Effector CD8-positive, alpha-beta T cell (primary cell): ENCODE measurements around the gene IL16.
"Not testable (repeated sequence)": the region's sequence is repeated elsewhere in the genome, so short reads cannot be mapped to it uniquely, and the experiment has no call there.

Source experiments
- DNase-seq: peaks from one replicate; lab custom pipeline; 2025; lab: John Stamatoyannopoulos, UW

IL16 gene

DNA sequence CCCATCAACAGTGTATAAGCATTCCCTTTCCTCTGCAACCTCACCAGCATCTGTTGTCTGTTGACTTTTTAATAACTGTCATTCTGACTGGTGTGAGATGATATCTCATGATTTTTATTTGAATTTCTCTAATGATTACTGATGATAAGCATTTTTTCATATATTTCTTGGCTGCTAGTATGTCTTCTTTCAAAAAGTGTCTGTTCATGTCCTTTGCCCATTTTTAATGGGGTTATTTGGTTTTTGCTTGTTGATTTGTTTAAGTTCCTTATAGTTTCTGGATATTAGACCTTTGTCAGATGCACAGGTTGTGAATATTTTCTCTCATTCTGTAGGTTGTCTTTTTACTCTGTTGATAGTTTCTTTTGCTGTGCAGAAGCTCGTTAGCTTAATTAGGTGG, 11.3 kb downstream of the IL16 start:
- not testable (repeated sequence) for DNase-seq

DNA sequence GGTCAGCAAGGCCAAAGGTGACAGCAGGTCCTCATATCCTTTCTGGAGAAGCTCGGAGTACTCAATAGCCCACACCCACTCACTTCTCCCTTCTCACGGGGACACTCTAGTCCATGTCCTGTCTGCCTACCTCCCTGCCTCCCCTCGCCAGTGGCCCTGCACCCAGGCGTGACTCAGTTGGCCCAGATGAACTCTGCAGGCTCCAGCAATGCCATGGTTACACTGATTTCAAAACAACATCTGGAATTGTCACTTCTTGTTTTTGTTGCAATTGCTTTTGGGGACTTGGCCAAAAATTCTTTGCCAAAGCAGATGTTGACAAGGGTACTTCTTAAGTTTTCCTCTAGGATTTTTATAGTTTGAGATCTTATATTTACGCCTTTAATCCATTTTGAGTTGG, 13.0 kb downstream of the IL16 start:
- no peak for DNase-seq

GRCh38 chr15:81211376-81211775, 14.7 kb downstream of the IL16 start:
- DNase-seq: no peak

GRCh38 chr15:81213982-81214381, 17.3 kb downstream of the IL16 start:
- no peak for DNase-seq

DNA sequence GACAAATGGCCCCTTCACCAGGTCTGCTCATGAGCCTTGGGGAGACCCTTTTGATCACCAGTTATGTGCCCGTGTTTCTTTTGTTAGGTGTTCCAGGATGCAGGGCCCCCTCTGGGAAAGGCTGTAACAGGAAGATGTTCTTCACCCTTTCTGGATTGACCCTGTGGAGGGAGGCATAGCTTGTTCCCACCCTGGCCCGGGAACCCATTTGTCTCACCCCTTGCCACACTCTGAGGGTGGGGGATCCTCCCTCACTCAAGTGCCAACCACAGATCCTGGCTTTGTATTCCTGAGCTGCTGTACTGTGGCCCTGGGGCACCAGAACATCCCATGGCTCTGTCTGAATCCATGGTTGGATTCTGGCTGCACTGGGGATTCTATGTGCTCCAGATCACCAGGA, 18.9 kb downstream of the IL16 start:
- DNase-seq: no peak

- no peak for DNase-seq
These were observed 19.3 kb downstream of the IL16 start for GRCh38 chr15:81215983-81216382.

DNA sequence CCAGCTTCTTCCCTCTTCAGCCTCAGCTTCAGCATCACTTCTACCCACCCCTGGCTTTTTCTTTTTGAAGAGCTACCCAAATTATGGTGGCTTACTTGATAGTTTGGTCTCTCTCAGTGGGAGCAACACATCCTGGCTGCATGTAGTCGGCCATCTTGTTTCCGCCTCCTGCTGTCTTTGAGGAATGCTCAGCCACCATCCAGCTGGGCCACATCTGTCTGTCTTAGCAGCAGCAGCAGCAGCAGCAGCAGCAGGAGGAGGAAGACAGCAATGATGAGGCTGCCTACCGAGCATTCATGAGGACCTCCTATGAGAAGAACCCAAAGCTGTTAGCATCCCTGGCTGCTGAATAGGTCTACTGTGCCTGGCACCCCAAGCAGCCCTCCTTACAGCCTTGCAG, 19.7 kb downstream of the IL16 start:
- DNase-seq: no peak

DNA sequence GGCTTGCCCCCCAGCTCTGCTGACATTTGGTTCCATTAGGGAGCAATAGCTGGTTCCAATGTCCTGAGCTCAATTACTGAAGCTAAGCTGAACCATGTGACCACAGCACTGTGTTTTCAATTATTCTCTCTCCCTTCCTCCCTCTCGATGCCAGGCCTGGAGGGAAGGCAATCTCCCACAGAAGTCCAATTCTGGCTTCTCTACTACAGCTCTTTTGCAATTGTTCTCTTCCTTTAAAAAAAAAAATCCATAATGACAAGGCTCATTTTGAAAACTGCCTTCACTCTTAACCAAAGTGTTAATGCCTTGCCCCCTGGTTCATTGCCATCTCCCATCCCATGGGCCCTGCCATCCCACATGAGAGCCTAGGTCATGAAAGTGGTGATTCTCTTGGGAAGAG, 24.8 kb downstream of the IL16 start:
- DNase-seq: no peak

GRCh38 chr15:81222007-81222406, 25.3 kb downstream of the IL16 start:
- DNase-seq: no peak

GRCh38 chr15:81223346-81223971, 26.8 kb downstream of the IL16 start:
- DNase-seq: no peak

- DNase-seq: no peak
These were observed 27.6 kb downstream of the IL16 start for GRCh38 chr15:81224232-81224631.

- no peak for DNase-seq
These were observed 28.5 kb downstream of the IL16 start for GRCh38 chr15:81225161-81225671.

DNA sequence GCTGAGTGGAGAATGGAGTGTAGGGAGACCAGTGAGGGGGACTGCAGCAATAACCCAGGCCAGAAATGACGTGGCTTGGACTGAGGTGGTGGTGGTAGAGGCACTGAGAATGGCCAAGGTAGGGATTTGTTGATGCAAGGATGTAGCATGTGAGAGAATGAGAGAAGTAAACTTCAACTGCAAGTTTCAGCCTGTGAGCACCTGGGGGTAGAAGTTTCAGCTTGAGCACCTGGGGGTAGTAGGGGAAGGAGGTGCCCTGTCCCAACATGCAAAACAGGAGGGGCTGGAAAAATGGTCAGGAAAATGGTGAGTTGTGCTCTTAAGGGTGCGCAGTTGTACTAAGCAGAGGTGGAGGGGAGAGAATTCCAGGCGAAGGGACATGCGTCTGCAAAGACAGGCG, 31.0 kb downstream of the IL16 start:
- no peak for DNase-seq

DNA sequence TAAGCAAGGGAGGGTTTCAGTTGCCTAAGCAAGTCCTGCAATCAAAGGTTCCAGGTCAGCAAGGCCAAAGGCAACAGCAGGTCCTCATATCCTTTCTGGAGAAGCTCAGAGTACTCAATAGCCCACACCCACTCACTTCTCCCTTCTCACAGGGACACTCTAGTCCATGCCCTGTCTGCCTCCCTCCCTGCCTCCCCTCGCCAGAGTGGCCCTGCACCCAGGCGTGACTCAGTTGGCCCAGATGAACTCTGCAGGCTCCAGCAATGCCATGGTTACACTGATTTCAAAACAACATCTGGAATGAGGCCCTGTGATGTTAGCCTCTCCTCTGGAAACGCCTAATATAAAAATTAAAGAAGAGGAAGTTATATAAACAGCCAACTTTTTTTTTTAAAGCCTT, 32.9 kb downstream of the IL16 start:
- no peak for DNase-seq

- DNase-seq: no peak
These were observed 38.8 kb downstream of the IL16 start for GRCh38 chr15:81235276-81236123.

GRCh38 chr15:81239190-81239589, 42.5 kb downstream of the IL16 start:
- DNase-seq: no peak

GRCh38 chr15:81242778-81243177, 46.1 kb downstream of the IL16 start:
- no peak for DNase-seq

DNA sequence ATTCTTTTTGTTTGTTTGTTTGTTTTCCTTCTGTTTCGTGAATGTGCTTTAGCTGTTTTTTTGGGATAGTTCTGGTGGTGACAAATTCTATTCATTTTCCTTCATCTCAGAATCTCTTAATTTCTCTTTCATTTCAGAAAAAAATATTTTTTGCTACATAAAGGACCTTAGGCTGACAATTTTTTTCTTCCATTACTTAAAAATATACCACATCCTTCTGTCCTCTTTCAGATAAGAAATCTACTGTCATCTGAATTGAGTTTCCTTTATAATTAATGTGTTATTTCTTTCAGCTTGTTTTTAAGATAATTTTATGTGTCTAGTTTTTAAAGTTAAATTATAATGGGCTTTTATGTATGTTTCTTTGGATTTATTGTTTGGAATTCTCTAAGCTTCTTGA, 47.6 kb downstream of the IL16 start:
- DNase-seq: no peak

GRCh38 chr15:81253846-81254245, 57.2 kb downstream of the IL16 start:
- no peak for DNase-seq

DNA sequence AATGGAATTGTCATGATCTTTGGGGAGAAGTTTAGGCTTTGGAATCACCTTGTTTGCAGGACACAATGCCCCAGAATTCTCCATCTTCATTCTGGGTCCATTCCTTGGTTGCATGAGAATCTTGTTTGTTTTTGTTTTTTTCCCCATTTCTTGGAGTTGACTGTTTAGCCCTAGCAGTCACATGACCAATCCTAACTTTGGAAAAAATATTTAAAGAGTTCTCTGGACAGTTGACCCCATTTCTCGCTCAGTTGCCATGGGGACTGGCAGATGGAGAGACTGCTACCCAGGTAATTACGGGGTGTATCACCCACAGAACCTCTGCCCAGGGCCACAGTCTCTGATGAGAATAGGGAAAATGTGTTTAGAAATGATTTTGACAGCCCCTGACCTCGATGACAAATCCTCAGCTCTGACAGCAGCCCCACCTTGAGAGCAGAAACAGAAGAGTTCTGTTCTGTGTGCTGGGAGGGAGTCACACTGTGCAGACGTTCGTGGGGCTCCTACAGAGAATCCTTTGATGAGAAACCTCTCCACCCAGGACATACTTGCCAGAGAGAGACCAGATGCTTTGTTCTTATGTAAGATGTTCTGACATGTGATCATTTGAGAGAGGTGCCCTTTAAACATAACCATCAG, 57.7 kb downstream of the IL16 start:
- DNase-seq: no peak

GRCh38 chr15:81254916-81255290, 58.2 kb downstream of the IL16 start:
- no peak for DNase-seq

GRCh38 chr15:81255315-81255957, 58.8 kb downstream of the IL16 start:
- no peak for DNase-seq

GRCh38 chr15:81255958-81256320, 59.3 kb downstream of the IL16 start:
- DNase-seq: no peak
